SK-N-SH treated with all-trans-retinoic acid at 6 μM for 48 hours (cell line): Measurements from ENCODE around the gene PTER.

Source experiments
- ARNTL ChIP-seq: fragments of 450-650 bp; formaldehyde crosslinking; IDR thresholded peaks from 2 replicates; pipeline ENCODE4 v1.5.0; 2020; ENCODE audit warnings: low read depth, mild to moderate bottlenecking, moderate library complexity, borderline replicate concordance
- CREB5 ChIP-seq: fragments of 250-450 bp; sonication (Bioruptor Pico); IDR thresholded peaks from 2 replicates; pipeline ENCODE4 v1.5.1; 2020; ENCODE audit warnings: low read depth, mild to moderate bottlenecking, moderate library complexity
- OSR1 ChIP-seq: fragments of 250-450 bp; sonication (Bioruptor Pico); IDR thresholded peaks from 2 replicates; pipeline ENCODE4 v1.8.0; 2022; ENCODE audit warnings: moderate library complexity, mild to moderate bottlenecking, inconsistent platforms
- PATZ1 ChIP-seq: fragments of 250-450 bp; sonication (Bioruptor Pico); IDR thresholded peaks from 2 replicates; pipeline ENCODE4 v1.8.0; 2020; ENCODE audit warnings: mild to moderate bottlenecking, moderate library complexity, borderline replicate concordance

DNA sequence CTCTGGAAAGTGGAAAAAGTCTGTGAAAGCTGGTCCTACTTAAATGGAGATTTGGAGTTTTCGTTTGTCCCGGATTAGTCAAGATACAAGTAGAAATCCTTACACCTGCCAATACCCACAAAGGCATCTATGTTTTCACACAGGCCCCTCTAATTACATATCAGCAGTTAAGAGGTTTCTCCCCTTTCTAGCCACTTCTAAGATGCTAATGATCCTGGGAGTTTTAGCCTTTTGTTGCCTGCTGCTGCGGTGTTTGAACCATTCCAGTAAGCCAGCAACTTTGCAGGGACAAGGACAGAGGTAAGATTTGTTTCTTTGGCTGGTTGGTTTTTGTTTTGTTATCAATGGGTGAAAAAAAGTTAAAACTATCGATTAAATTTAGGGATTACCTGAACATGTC lies 90.6 kb downstream of the PTER start:
- TF ChIP-seq CREB5 (CRISPR knock-in tag) (no peak), PATZ1 (CRISPR knock-in tag) (no peak), ARNTL (no peak), OSR1 (no peak)
